B cell (primary cell): ENCODE data around the gene TBC1D1. TPM values are rescaled to one million over a fixed set of nuclear protein-coding genes. Genes with fewer than 3 reads are reported as not detected.

Experiments used
- ATAC-seq: fragments of 200-7000 bp; cut with Tn5 transposase; one replicate; pipeline ENCODE4 v1.10.0; 2021; ENCODE audit warnings: low read depth, mild to moderate bottlenecking, moderate number of reproducible peaks, moderate library complexity
- CTCF ChIA-PET: fragments of 350-600 bp; sonication (Branson Sonifier 250); formaldehyde crosslinking; loops from one replicate; lab custom pipeline; 2021; ENCODE audit warnings: antibody characterized with exemption, inconsistent platforms; lab: Charles Lee
- POLR2A ChIA-PET: fragments of 350-600 bp; sonication (Branson Sonifier 250); formaldehyde crosslinking; loops from one replicate; lab custom pipeline; 2021; ENCODE audit warnings: antibody characterized with exemption; lab: Charles Lee
- DNase-seq: peaks from one replicate; pipeline ENCODE4 v3.0.0; 2013
- H2AFZ ChIP-seq: 2 replicates; pipeline ENCODE4 v1.6.1; 2012; ENCODE audit warnings: mild to moderate bottlenecking, low read depth, low read length; ENCODE audit not compliant: insufficient read depth, poor library complexity, severe bottlenecking
- H3K27ac ChIP-seq, 2 donors: 1 replicate in 1 of 2; 2 replicates in 1 of 2; pipeline ENCODE4 v1.5.1; 2012 to 2013; ENCODE audit warnings: low read length in 2 of 2, mild to moderate bottlenecking in 2 of 2, moderate library complexity in 1 of 2
- H3K27me3 ChIP-seq, 4 experiments: fragments of 200-600 bp in 1 of 4; sonication (generic) in 1 of 4; replicated peaks in 1 of 4; 1 replicate in 2 of 4; 2 replicates in 2 of 4; pipeline versions ENCODE4 v1.6.1 to v1.7.0; 2013 to 2016; ENCODE audit warnings: low read length in 3 of 4, mild to moderate bottlenecking in 2 of 4, mixed read lengths in 1 of 4, moderate library complexity in 1 of 4; ENCODE audit not compliant: insufficient read depth in 4 of 4, control insufficient read depth in 3 of 4; ENCODE audit errors: control extremely low read depth in 1 of 4
- H3K36me3 ChIP-seq, 2 experiments: replicated peaks in 1 of 2; 1 replicate in 1 of 2; 2 replicates in 1 of 2; pipeline versions ENCODE4 v1.6.1 to v1.7.1; 2013; ENCODE audit warnings: low read length in 1 of 2; ENCODE audit not compliant: insufficient read depth in 2 of 2, control insufficient read depth in 1 of 2; ENCODE audit errors: control extremely low read depth in 1 of 2, extremely low read depth in 1 of 2
- H3K4me1 ChIP-seq, 2 donors: fragments of 200-600 bp in 1 of 2; sonication (generic) in 1 of 2; 1 replicate in 1 of 2; 2 replicates in 1 of 2; pipeline versions ENCODE4 v1.5.1 to v1.6.1; 2013 to 2017; ENCODE audit warnings: low read length in 2 of 2; ENCODE audit not compliant: control insufficient read depth in 2 of 2, insufficient read depth in 2 of 2
- H3K4me2 ChIP-seq: replicated peaks from 2 replicates; pipeline ENCODE3; 2012; ENCODE audit warnings: mild to moderate bottlenecking, low read depth, low read length; ENCODE audit not compliant: poor library complexity, severe bottlenecking
- H3K4me3 ChIP-seq, 5 experiments: fragments of 200-600 bp in 1 of 5; sonication (generic) in 1 of 5; 1 replicate in 3 of 5; 2 replicates in 2 of 5; pipeline versions ENCODE4 v1.5.1 to v1.7.0; 2011 to 2016; ENCODE audit warnings: low read length in 4 of 5, mild to moderate bottlenecking in 4 of 5, low read depth in 2 of 5, control low read depth in 1 of 5, moderate library complexity in 1 of 5; ENCODE audit not compliant: insufficient read depth in 1 of 5; ENCODE audit errors: control extremely low read depth in 1 of 5, extremely low read depth in 1 of 5
- H3K79me2 ChIP-seq: fragments of 200-600 bp; sonication (generic); one replicate; pipeline ENCODE4 v1.6.0; 2016; ENCODE audit warnings: low read length; ENCODE audit not compliant: control insufficient read depth, insufficient read depth
- H3K9ac ChIP-seq: fragments of 200-600 bp; sonication (generic); 2 replicates; pipeline ENCODE4 v1.6.1; 2017; ENCODE audit warnings: mild to moderate bottlenecking, low read length, moderate library complexity
- H3K9me3 ChIP-seq, 3 donors: one replicate each; pipeline versions ENCODE4 v1.6.1 to v1.7.1; 2013; ENCODE audit warnings: low read length in 2 of 3; ENCODE audit not compliant: control insufficient read depth in 2 of 3, insufficient read depth in 1 of 3; ENCODE audit errors: control extremely low read depth in 1 of 3
- H4K20me1 ChIP-seq: 2 replicates; pipeline ENCODE4 v1.6.0; 2012; ENCODE audit warnings: mild to moderate bottlenecking, low read length; ENCODE audit not compliant: insufficient read depth, control insufficient read depth, poor library complexity, severe bottlenecking
- H3K27ac Mint-ChIP-seq: one replicate; pipeline ENCODE4 v1.8.0; 2021; ENCODE audit warnings: mixed read lengths
- H3K27me3 Mint-ChIP-seq: one replicate; pipeline ENCODE4 v1.8.0; 2021; ENCODE audit warnings: mixed read lengths
- H3K4me1 Mint-ChIP-seq: one replicate; pipeline ENCODE4 v1.8.0; 2021; ENCODE audit warnings: mixed read lengths
- H3K4me3 Mint-ChIP-seq: one replicate; pipeline ENCODE4 v1.8.0; 2021; ENCODE audit warnings: mixed read lengths
- H3K9me3 Mint-ChIP-seq: one replicate; pipeline ENCODE4 v1.8.0; 2022; ENCODE audit warnings: mixed read lengths; ENCODE audit not compliant: insufficient read depth
- EZH2 ChIP-seq: IDR thresholded peaks from 2 replicates; pipeline ENCODE4 v1.6.1; 2012; ENCODE audit warnings: borderline replicate concordance, low read depth, mild to moderate bottlenecking, moderate library complexity, low read length; ENCODE audit not compliant: insufficient read depth, poor library complexity, severe bottlenecking
- WGBS: methylation state at CpG from one replicate; pipeline ENCODE4 v1.1.5; 2013; ENCODE audit warnings: missing lambda C conversion rate; ENCODE audit not compliant: insufficient coverage; 5-methylcytosine and 5-hydroxymethylcytosine counted together
- intact Hi-C: fragments of 100-400 bp; cut with micrococcal nuclease; formaldehyde crosslinking; loops from one replicate; pipeline ENCODE4 v1.10.0; 2022
- polyA plus RNA-seq: library from polyadenylated mRNA; depleted of rRNA; stranded (reverse); fragments of >200 nt; gene quantifications from 2 replicates; pipeline ENCODE4 v1.2.3, GENCODE V29; 2012
- total RNA-seq, 2 donors: library from RNA; stranded (reverse); fragments of 120-200 nt in 1 of 2; gene quantifications; 1 replicate in 1 of 2; 2 replicates in 1 of 2; pipeline versions ENCODE4 v1.2.3 to v1.2.4, GENCODE V29; 2013 to 2022
- TF ChIP-seq, protein P1 (sequence below): fragments of 200-600 bp; IDR thresholded peaks from one replicate; pipeline ENCODE4 v1.8.0; 2022; ENCODE audit warnings: antibody characterized with exemption, mild to moderate bottlenecking

TBC1D1 gene
- total and polyA plus RNA-seq, 2 donors (not counting 1 experiment from before 2014, with no cell fraction given) = 88.2 to 98.7 TPM

GRCh38 chr4:38113551-38113950, 222.7 kb downstream of the TBC1D1 start:
- Histone ChIP-seq H3K9ac (no peak overlapping the region), H3K9me3 (no peaks in the 10 kb centered on the region), H3K4me3 (no peak overlapping the region), H3K36me3 (peaks cover 5 to 69% of the 10 kb centered on the region in 2 experiments), H3K27me3 (no peaks in the 10 kb centered on the region), H3K4me2 (no peak overlapping the region), H4K20me1 (no peaks in the 10 kb centered on the region), H3K27ac (no peak overlapping the region), H3K4me1 (no peaks in the 10 kb centered on the region), H2AFZ (no peak overlapping the region), H3K79me2 (no peaks in the 10 kb centered on the region)
- no peak overlapping the region for H3K4me3 Mint-ChIP-seq
- DNase-seq (no peak), ATAC-seq (no peak)
- TF ChIP-seq, protein P1, sequence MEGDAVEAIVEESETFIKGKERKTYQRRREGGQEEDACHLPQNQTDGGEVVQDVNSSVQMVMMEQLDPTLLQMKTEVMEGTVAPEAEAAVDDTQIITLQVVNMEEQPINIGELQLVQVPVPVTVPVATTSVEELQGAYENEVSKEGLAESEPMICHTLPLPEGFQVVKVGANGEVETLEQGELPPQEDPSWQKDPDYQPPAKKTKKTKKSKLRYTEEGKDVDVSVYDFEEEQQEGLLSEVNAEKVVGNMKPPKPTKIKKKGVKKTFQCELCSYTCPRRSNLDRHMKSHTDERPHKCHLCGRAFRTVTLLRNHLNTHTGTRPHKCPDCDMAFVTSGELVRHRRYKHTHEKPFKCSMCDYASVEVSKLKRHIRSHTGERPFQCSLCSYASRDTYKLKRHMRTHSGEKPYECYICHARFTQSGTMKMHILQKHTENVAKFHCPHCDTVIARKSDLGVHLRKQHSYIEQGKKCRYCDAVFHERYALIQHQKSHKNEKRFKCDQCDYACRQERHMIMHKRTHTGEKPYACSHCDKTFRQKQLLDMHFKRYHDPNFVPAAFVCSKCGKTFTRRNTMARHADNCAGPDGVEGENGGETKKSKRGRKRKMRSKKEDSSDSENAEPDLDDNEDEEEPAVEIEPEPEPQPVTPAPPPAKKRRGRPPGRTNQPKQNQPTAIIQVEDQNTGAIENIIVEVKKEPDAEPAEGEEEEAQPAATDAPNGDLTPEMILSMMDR = no peak
- no peak for TF ChIP-seq EZH2
- 100% methylated on average over 1 of the region's 2 CpGs for WGBS
- H3K27ac Mint-ChIP-seq = no peak overlapping the region
- no peaks in the 10 kb centered on the region for H3K27me3 Mint-ChIP-seq
- intact Hi-C loops = no loop called here
- no peaks in the 10 kb centered on the region for H3K9me3 Mint-ChIP-seq
- H3K4me1 Mint-ChIP-seq = no peaks in the 10 kb centered on the region
- ChIA-PET CTCF (no interaction called here), POLR2A (no interaction called here)

- CTCF ChIA-PET = no interaction called here
- 74% methylated on average over 6 of the region's 6 CpGs for WGBS
- intact Hi-C loops = no loop called here
- H4K20me1 ChIP-seq = no peaks in the 10 kb centered on the region
- TF ChIP-seq, protein P1 = no peak
- TF ChIP-seq EZH2 = no peak
- H3K27ac Mint-ChIP-seq = no peak overlapping the region
- H3K79me2 ChIP-seq = no peaks in the 10 kb centered on the region
- H3K4me2 ChIP-seq = no peak overlapping the region
- POLR2A ChIA-PET = no interaction called here
- H3K9ac ChIP-seq = no peak overlapping the region
- no peak for ATAC-seq
- DNase-seq = no peak
- H3K27ac ChIP-seq = no peak overlapping the region
- no peak overlapping the region for H3K4me3 Mint-ChIP-seq
- no peak overlapping the region for H2AFZ ChIP-seq
- H3K9me3 Mint-ChIP-seq = no peaks in the 10 kb centered on the region
- H3K9me3 ChIP-seq = no peaks in the 10 kb centered on the region
- H3K4me1 ChIP-seq = no peaks in the 10 kb centered on the region
- no peaks in the 10 kb centered on the region for H3K27me3 ChIP-seq
- no peak overlapping the region for H3K4me3 ChIP-seq
- no peaks in the 10 kb centered on the region for H3K27me3 Mint-ChIP-seq
- H3K4me1 Mint-ChIP-seq = no peaks in the 10 kb centered on the region
- peaks cover 6 to 69% of the 10 kb centered on the region in 2 experiments for H3K36me3 ChIP-seq
Measured at GRCh38 chr4:38114386-38115150, 223.7 kb downstream of the TBC1D1 start.
